Upper lobe of left lung (tissue), 6 donors: ENCODE data around the gene NBEAL2. TPM values are rescaled to one million over a fixed set of nuclear protein-coding genes. Genes with fewer than 3 reads are reported as not detected.

ENCODE experiments used
- ATAC-seq, 2 donors: fragments of 200-7000 bp; cut with Tn5 transposase; one replicate each; pipeline ENCODE4 v1.9.1; 2022; ENCODE audit warnings: mild to moderate bottlenecking in 2 of 2, moderate library complexity in 2 of 2; ENCODE audit not compliant: low FRiP score in 2 of 2
- DNase-seq, 2 donors: peaks; one replicate each; pipeline ENCODE4 v3.0.0-alpha.2; 2019 to 2020
- H3K27ac ChIP-seq, 4 donors: fragments of 200-600 bp; sonication (generic); one replicate each; pipeline ENCODE4 v1.5.1; 2016 to 2019
- H3K27me3 ChIP-seq, 4 donors: fragments of 200-600 bp; sonication (generic); one replicate each; pipeline ENCODE4 v1.5.1; 2017 to 2019
- H3K36me3 ChIP-seq, 4 donors: fragments of 200-600 bp; sonication (generic); one replicate each; pipeline ENCODE4 v1.5.1; 2016 to 2019
- H3K4me1 ChIP-seq, 4 donors: fragments of 200-600 bp; sonication (generic); one replicate each; pipeline ENCODE4 v1.5.1; 2018 to 2019
- H3K4me3 ChIP-seq, 4 donors: fragments of 200-600 bp; sonication (generic); one replicate each; pipeline ENCODE4 v1.5.1; 2017 to 2019; ENCODE audit warnings: mild to moderate bottlenecking in 2 of 4, moderate library complexity in 1 of 4
- H3K9me3 ChIP-seq, 4 donors: fragments of 200-600 bp; sonication (generic); one replicate each; pipeline ENCODE4 v1.5.1; 2018 to 2019
- CTCF ChIP-seq, 6 experiments: fragments of 450-650 bp in 4 of 6; fragments of 200-600 bp in 2 of 6; sonication (generic) in 2 of 6; IDR thresholded peaks; one replicate each; pipeline ENCODE4 v1.5.1; 2016 to 2019; ENCODE audit warnings: antibody characterized with exemption in 6 of 6
- EP300 ChIP-seq, 4 donors: sonication (generic); formaldehyde crosslinking; IDR thresholded peaks; one replicate each; pipeline ENCODE4 v1.5.1; 2017; ENCODE audit warnings: antibody characterized with exemption in 4 of 4, control low read depth in 2 of 4
- POLR2A ChIP-seq, 4 donors: fragments of 450-650 bp; IDR thresholded peaks; one replicate each; pipeline ENCODE4 v1.5.1; 2016 to 2017; ENCODE audit warnings: antibody characterized with exemption in 4 of 4, mild to moderate bottlenecking in 2 of 4
- POLR2AphosphoS5 ChIP-seq, 2 donors: sonication (generic); formaldehyde crosslinking; IDR thresholded peaks; one replicate each; pipeline ENCODE4 v1.5.1; 2017; ENCODE audit warnings: antibody characterized with exemption in 2 of 2
- WGBS, 2 donors: methylation state at CpG; one replicate each; pipeline ENCODE4 v1.1.5; 2017 to 2018; 5-methylcytosine and 5-hydroxymethylcytosine counted together
- total RNA-seq, 6 donors: library from RNA; depleted of rRNA in 4 of 6; stranded (reverse); fragments of >200 nt in 4 of 6; gene quantifications; one replicate each; pipeline versions ENCODE4 v1.1.0 to v1.2.1, GENCODE V29; 2016 to 2021
- donor health status: DM: no; HTN: no; CAD: no; lungs with moderate emphysema.
- donor health status: DM: no; HTN: yes; CAD: no; lungs with severe emphysema.

The NBEAL2 gene
- total RNA-seq, 6 donors from 2014 or later = 94.7 to 436 (median 163) TPM

DNA sequence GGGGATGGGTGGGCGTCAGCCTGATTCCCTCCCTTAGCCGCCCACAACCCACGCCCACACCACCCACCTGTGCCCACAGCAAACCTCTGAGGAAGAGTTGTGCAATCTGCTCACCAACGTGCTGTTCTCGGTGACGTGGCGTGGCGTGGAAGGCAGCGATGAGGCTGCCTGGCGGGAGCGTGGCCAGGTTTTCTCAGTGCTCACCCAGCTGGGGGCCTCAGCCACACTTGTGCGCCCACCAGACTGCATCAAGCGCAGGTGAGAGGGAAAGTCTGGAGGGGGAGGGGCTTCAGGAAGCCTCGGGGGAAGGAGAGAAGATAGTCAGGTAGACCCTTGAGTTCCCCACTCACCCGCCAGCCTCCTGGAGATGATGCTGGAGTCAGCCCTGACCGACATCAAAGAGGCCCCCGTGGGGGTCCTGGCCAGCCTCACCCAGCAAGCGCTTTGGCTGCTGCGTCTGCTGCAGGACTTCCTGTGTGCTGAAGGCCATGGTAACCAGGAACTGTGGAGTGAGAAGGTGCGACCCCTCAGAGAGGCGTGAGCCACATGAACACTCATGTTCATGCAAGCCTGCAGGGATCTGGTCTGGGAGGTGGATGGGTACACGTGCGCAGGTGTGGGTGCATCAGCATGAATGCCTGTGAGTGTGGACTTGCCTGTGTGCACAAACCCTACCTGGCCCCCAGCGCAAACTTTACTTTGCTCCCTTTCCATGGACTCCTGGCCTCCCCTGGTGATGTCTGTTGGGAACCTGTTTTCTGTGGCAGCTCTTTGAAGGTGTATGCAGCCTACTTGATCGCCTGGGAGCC is 21.7 kb downstream of the NBEAL2 start:
- H3K27me3 ChIP-seq = no peaks in the 10 kb centered on the region
- H3K36me3 ChIP-seq = peaks cover 8 to 100% (median 90%) of the 10 kb centered on the region in 4 donors
- no peak for ATAC-seq
- H3K4me1 ChIP-seq = peaks cover 0 to 10% (median 0%) of the 10 kb centered on the region in 4 donors
- WGBS, 2 donors = 83 to 87% methylated on average over 17 to 25 of the region's 25 CpGs
- no peaks in the 10 kb centered on the region for H3K9me3 ChIP-seq
- peak overlapping the region in 1 of 4 donors; percentile 31 for H3K27ac ChIP-seq
- H3K4me3 ChIP-seq = no peak overlapping the region
- TF ChIP-seq CTCF (IDR thresholded peaks at IDR 0.05) (no peak), POLR2A (IDR thresholded peaks at IDR 0.05) (no peak), EP300 (IDR thresholded peaks at IDR 0.05) (no peak), POLR2AphosphoS5 (IDR thresholded peaks at IDR 0.05) (no peak)
- DNase-seq = no peak

DNA sequence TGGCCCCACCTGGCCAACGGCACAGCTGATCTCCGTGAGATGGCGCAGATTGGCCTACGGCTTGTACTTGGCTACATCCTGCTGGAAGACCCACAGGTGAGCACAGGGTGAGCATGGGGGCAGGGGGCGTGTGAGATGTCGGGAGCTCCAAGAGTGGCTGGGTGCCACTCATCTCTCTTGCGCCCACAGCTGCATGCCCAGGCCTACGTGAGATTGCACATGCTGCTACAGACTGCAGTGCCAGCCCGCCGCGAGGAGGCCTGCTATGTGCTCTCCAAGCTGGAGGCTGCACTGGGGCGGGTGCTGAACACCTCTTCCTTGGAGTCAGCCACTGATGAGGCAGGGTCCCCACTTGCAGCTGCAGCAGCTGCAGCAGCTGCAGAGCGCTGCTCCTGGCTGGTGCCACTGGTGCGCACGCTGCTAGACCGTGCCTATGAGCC is 22.3 kb downstream of the NBEAL2 start:
- peaks cover 0 to 10% (median 0%) of the 10 kb centered on the region in 4 donors for H3K4me1 ChIP-seq
- TF ChIP-seq POLR2AphosphoS5 (IDR thresholded peaks at IDR 0.05) (no peak), POLR2A (IDR thresholded peaks at IDR 0.05) (no peak), CTCF (IDR thresholded peaks at IDR 0.05) (no peak), EP300 (IDR thresholded peaks at IDR 0.05) (no peak)
- no peaks in the 10 kb centered on the region for H3K9me3 ChIP-seq
- H3K27me3 ChIP-seq = no peaks in the 10 kb centered on the region
- DNase-seq (no peak), ATAC-seq (no peak)
- peak overlapping the region in 1 of 4 donors; percentile 31 for H3K27ac ChIP-seq
- no peak overlapping the region for H3K4me3 ChIP-seq
- H3K36me3 ChIP-seq = peaks cover 12 to 100% (median 90%) of the 10 kb centered on the region in 4 donors
- 78 to 87% methylated on average over 4 to 13 of the region's 16 CpGs for WGBS, 2 donors

GRCh38 chr3:47002171-47003055 is 22.9 kb downstream of the NBEAL2 start:
- ATAC-seq (no peak), DNase-seq (no peak)
- Histone ChIP-seq H3K27me3 (no peaks in the 10 kb centered on the region), H3K4me1 (peaks cover 0 to 8% (median 0%) of the 10 kb centered on the region in 4 donors), H3K9me3 (no peaks in the 10 kb centered on the region), H3K27ac (peak overlapping the region in 2 of 4 donors; percentile 31 to 61), H3K36me3 (peaks cover 12 to 100% (median 88%) of the 10 kb centered on the region in 4 donors), H3K4me3 (no peak overlapping the region)
- WGBS, 2 donors = 86 to 89% methylated on average over 23 to 33 of the region's 35 CpGs
- TF ChIP-seq EP300 (IDR thresholded peaks at IDR 0.05) (no peak), POLR2AphosphoS5 (IDR thresholded peaks at IDR 0.05) (no peak), POLR2A (IDR thresholded peaks at IDR 0.05) (no peak), CTCF (IDR thresholded peaks at IDR 0.05) (no peak)

DNA sequence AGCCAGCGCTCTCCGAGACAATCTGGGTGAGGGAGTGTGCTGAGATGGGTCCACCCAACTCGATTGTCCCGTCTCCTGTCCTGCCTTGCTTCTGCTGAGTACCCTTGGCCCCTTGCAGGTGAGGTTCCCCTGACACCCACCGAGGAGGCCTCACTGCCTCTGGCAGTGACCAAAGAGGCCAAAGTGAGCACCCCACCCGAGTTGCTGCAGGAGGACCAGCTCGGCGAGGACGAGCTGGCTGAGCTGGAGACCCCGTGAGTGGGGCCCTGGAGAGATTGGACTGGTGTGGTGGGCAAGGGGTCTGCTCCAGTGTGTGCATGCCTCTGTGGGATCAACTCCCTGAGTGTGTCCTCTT is 23.6 kb downstream of the NBEAL2 start:
- Histone ChIP-seq H3K27ac (peak overlapping the region in 1 of 4 donors; percentile 5), H3K9me3 (no peaks in the 10 kb centered on the region), H3K4me1 (peaks cover 0 to 3% (median 0%) of the 10 kb centered on the region in 4 donors), H3K36me3 (peaks cover 12 to 100% (median 87%) of the 10 kb centered on the region in 4 donors), H3K4me3 (no peak overlapping the region), H3K27me3 (no peaks in the 10 kb centered on the region)
- no peak for ATAC-seq
- WGBS, 2 donors = 88 to 91% methylated on average over 4 to 10 of the region's 10 CpGs
- no peak for DNase-seq
- no peak for TF ChIP-seq POLR2AphosphoS5 (IDR thresholded peaks at IDR 0.05)
